HFF-Myc (cell line): Measurements from ENCODE around the gene NPNT.
A peak's percentile ranks its signal among the peaks of the same experiment; 100 is the strongest.

Experiments
- DNase-seq: peaks from one replicate; pipeline ENCODE4 v3.0.0-alpha.2; 2011; ENCODE audit warnings: low read depth; ENCODE audit errors: extremely low read depth
- H3K4me3 ChIP-seq: replicated peaks from 2 replicates; pipeline ENCODE4 v1.5.1; 2011; ENCODE audit warnings: low read depth, mild to moderate bottlenecking, control low read depth, low read length
- TF ChIP-seq, protein P1 (sequence below): IDR thresholded peaks from 2 replicates; pipeline ENCODE4 v1.5.1; 2012; ENCODE audit warnings: mild to moderate bottlenecking, low read depth, low read length, control low read depth; ENCODE audit errors: missing control alignments

Gene NPNT

DNA sequence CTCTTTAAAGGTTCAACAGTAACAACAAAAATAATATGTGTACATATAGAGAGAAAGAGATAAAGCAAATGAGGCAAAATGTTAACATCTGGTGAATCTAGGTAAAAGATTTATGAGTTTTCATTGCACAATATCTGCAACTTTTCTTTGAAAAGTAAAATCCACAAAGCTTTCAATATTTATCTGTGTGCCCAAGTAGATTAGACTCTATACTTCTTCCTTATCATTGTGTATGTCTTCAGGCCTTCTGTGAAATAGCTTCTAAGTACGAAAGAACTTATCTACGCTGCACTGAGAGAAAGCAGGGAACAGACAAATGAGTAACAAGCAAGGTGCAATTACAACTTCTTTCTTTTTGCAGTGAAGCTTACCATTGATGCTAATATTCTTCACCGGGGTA is 81.6 kb downstream of the NPNT start:
- DNase-seq, result no peak
- TF ChIP-seq, protein P1, sequence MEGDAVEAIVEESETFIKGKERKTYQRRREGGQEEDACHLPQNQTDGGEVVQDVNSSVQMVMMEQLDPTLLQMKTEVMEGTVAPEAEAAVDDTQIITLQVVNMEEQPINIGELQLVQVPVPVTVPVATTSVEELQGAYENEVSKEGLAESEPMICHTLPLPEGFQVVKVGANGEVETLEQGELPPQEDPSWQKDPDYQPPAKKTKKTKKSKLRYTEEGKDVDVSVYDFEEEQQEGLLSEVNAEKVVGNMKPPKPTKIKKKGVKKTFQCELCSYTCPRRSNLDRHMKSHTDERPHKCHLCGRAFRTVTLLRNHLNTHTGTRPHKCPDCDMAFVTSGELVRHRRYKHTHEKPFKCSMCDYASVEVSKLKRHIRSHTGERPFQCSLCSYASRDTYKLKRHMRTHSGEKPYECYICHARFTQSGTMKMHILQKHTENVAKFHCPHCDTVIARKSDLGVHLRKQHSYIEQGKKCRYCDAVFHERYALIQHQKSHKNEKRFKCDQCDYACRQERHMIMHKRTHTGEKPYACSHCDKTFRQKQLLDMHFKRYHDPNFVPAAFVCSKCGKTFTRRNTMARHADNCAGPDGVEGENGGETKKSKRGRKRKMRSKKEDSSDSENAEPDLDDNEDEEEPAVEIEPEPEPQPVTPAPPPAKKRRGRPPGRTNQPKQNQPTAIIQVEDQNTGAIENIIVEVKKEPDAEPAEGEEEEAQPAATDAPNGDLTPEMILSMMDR, result no peak

DNA sequence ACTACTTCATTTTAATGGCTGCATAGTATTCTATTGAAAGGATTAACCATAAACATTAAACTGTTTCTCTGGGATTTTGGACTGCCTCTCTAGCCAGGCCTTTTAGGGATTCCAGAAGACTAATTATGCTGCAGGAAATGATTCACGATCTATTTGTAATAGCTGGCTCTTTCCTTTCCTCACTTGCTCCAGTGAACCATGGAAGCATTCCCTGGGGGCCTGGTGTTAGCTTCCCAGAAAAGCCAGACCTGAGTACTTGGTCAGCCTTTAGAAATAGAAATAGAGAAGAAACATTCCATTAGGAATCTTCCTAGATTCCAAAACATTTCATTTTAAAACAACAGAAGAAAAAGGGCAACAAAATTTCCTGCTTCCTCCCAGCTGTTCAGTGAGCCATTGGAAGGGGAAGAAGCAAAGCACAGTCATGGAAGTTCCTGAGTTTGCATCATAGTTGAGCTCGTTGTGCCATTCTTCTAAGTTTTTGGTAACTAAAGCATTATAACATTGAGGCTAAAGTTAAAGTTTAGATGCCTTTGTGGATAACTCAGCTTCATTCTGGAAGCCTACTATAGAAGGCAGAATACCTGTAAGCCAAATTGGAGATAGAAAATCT is 83.5 kb downstream of the NPNT start:
- TF ChIP-seq, protein P1, result no peak
- no peak overlapping the region for H3K4me3 ChIP-seq
- no peak for DNase-seq

More for the DNA sequence above, 81.6 kb downstream of the NPNT start:
- no peak overlapping the region for H3K4me3 ChIP-seq

DNA sequence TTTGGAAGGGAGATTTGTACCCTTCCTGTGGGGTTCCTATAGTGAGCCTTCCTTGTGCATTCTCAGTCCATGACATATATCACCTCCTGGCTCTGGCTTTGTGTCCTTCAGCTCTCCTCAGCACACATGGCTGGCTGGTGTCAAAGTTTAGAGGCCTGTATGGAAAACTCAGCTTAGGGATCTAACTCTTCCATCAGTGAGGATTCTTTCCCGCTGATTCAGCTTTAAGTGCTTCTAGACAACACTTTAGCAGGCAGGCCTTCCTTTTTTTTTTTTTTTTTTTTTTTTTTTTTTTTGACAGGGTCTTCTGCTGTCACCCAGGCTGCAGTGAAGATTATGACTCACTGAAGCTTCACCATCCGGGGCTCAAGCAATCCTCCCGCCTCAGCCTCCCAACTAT is 84.2 kb downstream of the NPNT start:
- H3K4me3 ChIP-seq, result no peak overlapping the region
- TF ChIP-seq, protein P1, result no peak
- DNase-seq, result no peak

DNA sequence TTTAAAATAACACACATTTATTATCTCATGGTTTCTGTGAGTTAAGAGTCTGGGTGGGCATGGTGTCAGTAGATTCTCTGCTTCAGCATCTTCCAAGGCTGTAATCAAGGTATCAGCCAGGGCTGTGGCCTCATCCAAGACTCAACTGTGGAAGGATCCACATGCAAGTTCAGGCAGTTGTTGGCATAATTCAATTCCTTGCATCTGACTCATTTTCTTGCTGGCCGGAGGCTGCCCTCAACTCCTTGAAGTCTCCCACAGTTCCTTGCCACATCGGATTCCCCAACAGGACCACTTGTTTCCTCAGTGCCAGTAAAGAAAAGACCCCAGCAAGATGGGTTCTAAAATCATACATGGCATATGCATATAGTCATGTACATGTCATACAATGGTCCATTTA is 93.4 kb downstream of the NPNT start:
- no peak overlapping the region for H3K4me3 ChIP-seq
- DNase-seq, result no peak

DNA sequence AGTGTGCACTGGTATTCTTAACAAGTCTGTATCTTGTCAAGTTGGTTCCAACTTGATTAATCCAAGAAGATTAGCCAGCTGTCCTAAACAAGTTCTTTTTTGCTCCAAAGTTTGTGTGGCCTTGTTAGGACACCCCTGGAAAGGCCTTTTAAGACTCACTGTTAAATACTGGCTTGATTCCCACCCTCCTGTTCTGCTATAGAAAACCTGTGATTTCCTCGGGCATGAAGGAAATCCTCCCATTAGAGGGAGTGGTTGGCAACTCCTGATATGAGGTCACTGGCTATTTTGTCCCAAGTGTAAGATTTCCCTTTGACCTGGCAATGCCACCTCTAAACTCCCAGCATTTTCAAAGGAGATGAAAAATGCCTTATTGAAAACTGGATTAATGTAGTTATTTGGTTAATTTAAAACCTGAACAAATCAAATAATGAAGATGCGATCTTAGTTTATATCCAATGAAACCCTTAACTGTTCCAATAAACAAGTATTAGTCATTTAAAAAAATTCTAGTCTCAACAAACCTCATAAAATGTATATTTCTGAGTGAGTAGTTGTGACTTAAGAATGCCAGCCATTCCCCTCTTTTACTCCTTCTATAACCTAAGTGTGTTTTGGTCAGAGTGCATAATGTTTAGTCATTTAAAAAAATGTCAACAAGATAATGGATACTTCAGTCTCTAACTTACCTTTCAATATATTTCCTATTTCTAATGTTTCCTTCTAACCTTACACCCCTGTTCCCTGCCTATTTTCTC is 94.4 kb downstream of the NPNT start:
- TF ChIP-seq, protein P1, result no peak
- H3K4me3 ChIP-seq, result no peak overlapping the region
- DNase-seq, result no peak

More for the DNA sequence above, 93.4 kb downstream of the NPNT start:
- TF ChIP-seq, protein P1, result no peak

DNA sequence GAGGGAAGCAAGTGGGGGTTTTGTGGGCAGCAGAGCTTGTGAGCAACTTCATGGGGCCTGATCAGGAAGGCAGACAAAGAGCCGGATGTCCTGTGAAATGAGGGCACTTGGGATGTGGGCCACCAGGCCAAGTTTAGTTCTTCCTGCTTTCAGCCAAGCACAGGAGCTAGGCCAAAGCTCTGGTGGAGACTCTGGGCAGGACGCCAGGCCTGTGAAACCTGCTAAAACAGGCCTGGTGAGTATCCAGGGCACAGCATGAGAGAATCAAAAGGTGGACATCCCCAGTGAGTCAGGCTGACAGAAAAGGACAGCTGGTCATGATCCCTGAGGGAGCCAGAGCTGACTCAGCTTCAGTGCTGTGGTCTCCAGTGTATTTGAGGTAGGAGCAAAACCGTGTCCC is 95.7 kb downstream of the NPNT start:
- TF ChIP-seq, protein P1, result no peak
- DNase-seq, result peak; percentile 43
- no peak overlapping the region for H3K4me3 ChIP-seq

DNA sequence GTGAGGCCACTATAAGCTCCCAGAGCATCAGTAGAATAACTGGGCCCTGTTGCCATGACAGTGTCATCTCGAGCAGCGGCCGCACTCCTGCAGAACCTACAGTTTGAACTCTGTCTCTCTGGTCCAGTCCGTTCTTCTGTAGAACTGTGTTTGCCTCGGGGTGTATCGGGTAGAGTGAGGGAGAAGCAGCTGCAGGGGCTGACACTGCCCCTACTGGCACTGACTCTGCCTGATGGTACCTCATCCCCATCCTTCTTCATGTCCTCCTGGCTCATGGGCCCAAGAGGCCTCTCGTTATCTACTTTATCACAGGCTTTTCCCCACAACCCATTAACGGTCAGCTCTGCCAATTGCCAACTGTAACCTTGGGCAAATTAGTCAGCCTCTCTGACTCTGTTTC is 96.5 kb downstream of the NPNT start:
- TF ChIP-seq, protein P1, result no peak
- no peak overlapping the region for H3K4me3 ChIP-seq
- no peak for DNase-seq
